HG03469 (cell line): Measurements from ENCODE around the gene TEAD1.

Source experiments
- ATAC-seq: cut with Tn5 transposase; IDR thresholded peaks from one replicate; pipeline ENCODE4 v1.9.1; 2021; ENCODE audit warnings: mild to moderate bottlenecking, moderate library complexity, moderate number of reproducible peaks; ENCODE audit not compliant: unreplicated experiment

TEAD1 gene

DNA sequence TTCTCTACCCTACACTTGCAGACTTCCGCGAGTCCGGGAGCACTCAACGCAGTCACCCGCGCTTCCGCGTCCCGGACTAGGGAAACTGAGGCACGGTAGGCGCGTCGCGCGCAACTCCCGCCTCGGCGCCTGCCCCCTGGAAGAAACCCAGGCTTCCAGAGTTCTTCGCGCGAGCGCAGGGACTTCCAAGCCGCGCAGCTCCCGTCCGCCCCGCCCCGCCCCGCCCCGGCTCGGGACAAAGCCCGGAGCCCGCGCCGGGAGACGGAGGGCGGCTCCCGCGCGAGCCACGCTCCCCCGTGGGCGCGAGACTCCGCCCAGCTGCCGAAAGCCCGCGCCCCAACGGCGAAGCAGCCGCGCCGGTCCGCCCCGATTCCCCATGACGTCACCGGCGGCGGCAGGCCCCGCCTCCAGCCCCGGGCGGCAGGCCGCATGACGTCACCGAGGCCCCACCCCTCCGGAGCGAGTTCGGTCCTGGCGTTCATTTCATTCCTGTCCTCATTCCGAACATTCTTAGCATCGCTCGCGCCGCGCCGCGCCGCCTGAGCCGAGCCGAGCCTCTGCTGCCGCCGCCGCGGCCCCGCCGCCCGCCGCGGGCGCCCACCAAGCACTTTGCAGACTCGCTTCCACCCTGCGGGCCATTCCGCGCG lies at the start of gene TEAD1:
TSS of gene TEAD1 (plus strand) at position 498 of the 647 bp plus-strand sequence.
- ATAC-seq: peak; percentile 62

- ATAC-seq: no peak
These were observed 49.6 kb upstream of the TEAD1 start for GRCh38 chr11:12624595-12624994.

DNA sequence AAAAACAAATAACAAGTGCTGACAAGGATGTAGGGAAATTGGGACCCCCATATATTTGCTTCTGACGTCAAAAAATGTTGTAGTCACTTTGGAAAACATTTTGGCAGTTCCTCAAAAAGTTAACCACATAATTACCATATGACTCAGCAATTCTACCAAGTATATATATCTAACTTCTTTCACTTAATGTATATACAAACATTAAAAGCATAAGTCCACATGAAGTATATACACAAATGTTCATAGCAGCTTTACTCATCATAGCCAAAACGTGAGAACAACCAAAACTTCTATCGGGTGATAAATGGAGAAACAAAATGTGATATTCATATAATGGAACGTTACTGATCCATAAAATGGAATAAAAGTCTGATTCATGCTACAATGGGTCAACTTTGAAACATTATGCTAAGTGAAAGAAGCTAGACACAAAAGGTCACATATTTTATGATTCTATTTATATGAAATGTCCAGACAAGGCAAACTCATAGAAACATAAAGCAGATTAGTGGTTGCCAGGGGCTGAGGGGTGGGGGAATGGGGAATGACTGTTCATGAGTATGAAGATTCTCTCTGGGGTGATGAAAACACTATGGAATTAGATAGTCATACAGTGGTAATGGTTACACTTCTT lies 48.7 kb upstream of the TEAD1 start:
- no peak for ATAC-seq

- no peak for ATAC-seq
These were observed 47.6 kb upstream of the TEAD1 start for GRCh38 chr11:12626616-12627015.

DNA sequence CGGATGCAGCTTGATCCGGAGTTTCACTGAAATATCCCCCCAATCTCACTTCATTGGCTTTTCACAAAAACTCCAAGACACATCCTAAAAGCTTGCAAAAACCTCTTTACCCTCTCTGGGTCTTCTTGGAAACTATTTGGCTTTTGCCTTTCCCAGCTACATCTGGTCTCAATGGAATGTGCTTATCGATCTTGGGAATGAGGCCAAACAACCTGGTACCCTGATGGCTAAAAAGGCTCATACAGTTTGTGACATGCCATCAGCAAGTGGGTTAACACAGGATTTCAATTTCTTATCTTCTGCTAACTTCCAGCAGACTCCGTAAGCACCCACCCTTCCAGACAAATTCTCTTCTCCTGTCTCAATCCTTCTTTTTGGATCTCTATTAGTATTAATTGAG lies 45.9 kb upstream of the TEAD1 start:
- no peak for ATAC-seq

- no peak for ATAC-seq
These were observed 44.5 kb upstream of the TEAD1 start for GRCh38 chr11:12629601-12630313.

GRCh38 chr11:12631651-12632050 lies 42.6 kb upstream of the TEAD1 start:
- ATAC-seq: no peak

GRCh38 chr11:12634329-12634728 lies 39.9 kb upstream of the TEAD1 start:
- ATAC-seq: no peak

DNA sequence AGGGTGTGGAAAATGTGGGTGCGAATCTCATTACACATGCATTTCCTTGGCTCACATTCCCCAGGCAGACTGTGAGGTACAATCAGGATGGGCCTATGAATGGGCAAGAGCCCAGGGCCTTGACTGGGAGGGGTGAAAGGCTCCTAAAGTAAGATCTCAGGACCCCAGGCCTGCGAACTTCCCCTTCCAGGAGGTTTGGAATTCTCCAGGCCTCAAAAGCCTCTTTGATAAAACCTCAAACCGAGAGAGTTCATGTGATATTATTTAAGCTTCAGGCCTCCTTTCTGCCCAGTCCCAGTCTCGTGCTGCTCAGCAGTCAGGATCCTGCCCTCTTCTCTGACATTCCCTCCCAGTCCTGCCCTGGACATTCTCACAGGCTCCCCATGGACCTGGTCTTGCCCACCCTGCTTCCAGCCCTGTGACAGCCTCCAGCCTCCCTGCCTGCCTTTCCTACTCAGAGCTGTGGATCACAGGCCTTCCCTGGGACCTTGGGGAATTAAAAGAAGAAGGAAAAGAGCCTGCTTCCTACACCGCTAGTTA lies 37.3 kb upstream of the TEAD1 start:
- ATAC-seq: no peak

DNA sequence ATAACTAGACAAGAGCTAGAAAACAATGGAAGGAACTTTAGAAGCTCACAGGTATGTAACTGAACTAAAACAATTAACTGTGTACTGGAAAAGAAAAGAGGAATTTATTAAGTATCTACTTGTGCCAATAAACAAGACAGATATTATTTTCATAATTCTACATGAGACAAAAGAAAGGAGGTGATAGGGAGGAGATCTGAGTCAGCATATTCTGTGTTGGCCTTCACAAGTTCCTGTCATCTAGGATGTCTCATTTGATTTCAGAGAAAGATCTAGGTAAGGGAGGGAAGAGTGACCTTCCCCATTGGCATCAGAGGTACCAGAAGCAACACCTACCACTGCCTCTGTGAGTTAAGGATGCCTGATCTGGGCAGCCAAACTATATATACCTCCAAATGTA lies 34.8 kb upstream of the TEAD1 start:
- ATAC-seq: no peak

DNA sequence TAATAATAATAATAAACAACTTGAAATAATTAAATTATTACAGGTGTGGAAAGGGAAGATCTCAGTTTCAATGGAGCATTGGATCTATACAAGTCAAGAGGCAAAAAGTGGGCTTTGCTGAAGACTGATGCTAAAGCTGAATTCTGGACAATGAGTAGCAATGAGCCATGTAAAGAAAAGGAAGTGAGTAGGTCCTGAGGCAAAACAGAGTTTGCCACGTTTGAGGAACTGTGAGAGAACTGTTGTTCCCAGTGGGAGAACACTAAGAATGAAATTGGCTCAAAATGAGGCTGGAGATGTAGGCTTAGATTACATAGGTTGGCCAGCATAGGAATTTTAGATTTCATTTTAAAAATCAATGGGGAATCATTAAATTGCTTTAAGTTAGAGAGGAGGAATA lies 33.9 kb upstream of the TEAD1 start:
- ATAC-seq: no peak

- no peak for ATAC-seq
These were observed 33.0 kb upstream of the TEAD1 start for GRCh38 chr11:12640926-12641849.

- no peak for ATAC-seq
These were observed 32.2 kb upstream of the TEAD1 start for GRCh38 chr11:12642040-12642439.

- ATAC-seq: no peak
These were observed 31.3 kb upstream of the TEAD1 start for GRCh38 chr11:12642806-12643428.

DNA sequence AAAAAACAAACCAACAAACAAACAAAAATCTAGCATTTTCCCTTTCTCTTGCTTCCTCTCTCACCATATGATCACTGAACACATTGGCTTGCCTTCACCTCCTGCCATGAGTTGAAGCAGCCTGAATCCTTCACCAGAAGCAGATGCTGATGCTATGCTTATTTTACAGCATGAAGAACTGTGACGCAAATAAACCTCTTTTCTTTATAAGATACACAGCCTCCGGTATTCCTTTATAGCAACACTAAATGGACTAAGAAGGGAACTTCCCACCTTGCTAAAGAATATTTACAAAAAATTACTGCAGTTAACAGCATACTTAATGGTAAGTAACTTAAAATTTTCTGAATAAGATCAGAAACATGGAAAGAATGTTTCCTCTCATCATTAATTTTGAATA lies 27.7 kb upstream of the TEAD1 start:
- ATAC-seq: no peak

DNA sequence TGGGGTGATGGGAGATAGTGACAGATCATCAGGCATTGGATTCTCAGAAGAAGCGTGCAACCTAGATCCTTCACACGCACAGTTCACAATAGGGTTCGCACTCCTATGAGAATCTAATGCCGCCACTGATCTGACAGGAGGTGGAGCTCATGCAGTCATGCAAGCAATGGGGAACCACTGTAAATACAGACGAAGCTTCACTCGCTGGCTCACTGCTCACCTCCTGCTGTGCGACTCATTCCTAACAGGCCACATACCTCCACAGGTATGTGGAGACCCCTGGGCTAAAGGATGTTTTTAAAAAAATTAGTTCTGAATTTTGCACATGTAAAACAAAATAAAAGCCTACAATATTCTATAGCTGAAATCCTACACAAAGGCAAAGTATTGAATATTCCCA lies 20.5 kb upstream of the TEAD1 start:
- ATAC-seq: no peak

GRCh38 chr11:12655842-12656241 lies 18.4 kb upstream of the TEAD1 start:
- ATAC-seq: no peak

DNA sequence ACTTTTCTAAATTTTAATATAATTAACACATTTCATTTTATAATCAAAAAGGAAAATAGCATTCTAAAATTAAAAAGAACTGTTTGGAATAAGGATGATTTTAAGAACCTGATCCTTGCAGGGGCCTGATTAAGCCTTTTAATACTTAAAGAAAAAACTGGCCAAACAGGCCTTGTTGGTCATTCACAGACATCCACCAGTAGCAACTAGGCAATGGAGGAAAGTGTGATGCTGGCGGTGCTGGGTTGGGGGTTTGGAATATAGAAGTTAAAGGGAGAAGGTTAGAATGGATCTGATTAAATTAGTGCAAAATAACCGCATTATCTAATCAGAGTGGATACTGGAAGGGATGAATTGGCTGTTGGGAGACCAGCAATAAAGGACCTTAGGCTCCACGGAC lies 16.9 kb upstream of the TEAD1 start:
- ATAC-seq: no peak

DNA sequence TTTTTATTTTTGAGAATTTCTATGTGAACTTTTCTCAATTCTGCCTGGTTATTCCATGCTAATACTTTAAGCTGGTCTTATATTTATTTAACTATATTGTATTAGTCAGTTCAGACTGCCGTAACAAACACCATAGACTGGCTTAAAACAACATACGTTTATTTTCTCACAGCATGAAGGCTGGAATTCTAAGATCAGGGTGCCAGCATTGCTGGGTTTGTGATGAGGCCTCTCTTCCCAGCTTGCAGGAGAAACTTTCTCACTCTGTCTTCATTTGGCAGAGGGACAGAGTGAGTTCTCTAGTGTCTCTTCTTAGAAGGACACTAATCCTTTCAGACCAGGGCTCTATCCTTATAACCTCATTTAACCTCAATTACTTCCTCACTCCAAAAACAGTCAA lies 16.2 kb upstream of the TEAD1 start:
- ATAC-seq: no peak

DNA sequence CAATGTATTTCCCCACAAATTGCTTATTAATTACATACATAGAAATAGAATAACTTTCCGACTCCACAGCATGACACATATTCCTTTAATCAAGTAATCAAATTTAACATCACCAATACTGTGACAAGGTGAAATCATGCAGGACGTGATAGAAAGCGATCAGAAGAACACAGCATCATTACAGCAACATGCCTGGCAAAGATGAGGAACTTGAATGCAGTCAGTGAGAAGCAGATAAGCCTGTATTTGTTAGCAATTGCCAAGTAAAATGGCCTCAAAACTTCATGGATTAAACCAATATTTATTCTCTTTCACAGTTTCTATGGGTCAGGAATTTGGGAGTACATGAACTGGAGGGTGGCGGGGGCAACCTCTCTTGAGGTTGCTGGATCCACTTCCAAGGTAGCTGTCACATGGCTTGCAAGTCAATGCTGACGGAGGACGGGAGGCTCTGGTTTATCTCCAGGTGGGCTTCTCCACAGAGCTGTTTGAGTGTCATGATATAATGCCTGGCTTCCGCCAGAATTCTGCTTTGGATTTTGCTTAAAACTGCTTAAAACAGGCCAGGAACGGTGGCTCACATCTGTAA lies 12.0 kb upstream of the TEAD1 start:
- no peak for ATAC-seq
